Stimulated activated CD8-positive, alpha-beta memory T cell treated with anti-CD3 and anti-CD28 coated beads, Interleukin-15, amount 100 ng/mL, for 24 hours (primary cell): ENCODE results near the gene FAM107B.

Experiments used
- DNase-seq: peaks from one replicate; pipeline ENCODE4 v3.0.0-alpha.2; 2020; ENCODE audit warnings: low read depth

The FAM107B gene

GRCh38 chr10:14556285-14556956, 218.3 kb downstream of the FAM107B start:
- no peak for DNase-seq

- no peak for DNase-seq
Measured at GRCh38 chr10:14555807-14556206, 218.9 kb downstream of the FAM107B start.

- no peak for DNase-seq
Measured at GRCh38 chr10:14554491-14555205, 220.0 kb downstream of the FAM107B start.

GRCh38 chr10:14554091-14554490, 220.6 kb downstream of the FAM107B start:
- no peak for DNase-seq

GRCh38 chr10:14553448-14553847, 221.2 kb downstream of the FAM107B start:
- no peak for DNase-seq

GRCh38 chr10:14552015-14552414, 222.7 kb downstream of the FAM107B start:
- no peak for DNase-seq

- no peak for DNase-seq
Measured at GRCh38 chr10:14550471-14550981, 224.2 kb downstream of the FAM107B start.

- DNase-seq: no peak
Measured at GRCh38 chr10:14549496-14549895, 225.2 kb downstream of the FAM107B start.

- DNase-seq: no peak
Measured at GRCh38 chr10:14548970-14549369, 225.7 kb downstream of the FAM107B start.

- no peak for DNase-seq
Measured at GRCh38 chr10:14548474-14548873, 226.2 kb downstream of the FAM107B start.

GRCh38 chr10:14547816-14548215, 226.9 kb downstream of the FAM107B start:
- no peak for DNase-seq

- no peak for DNase-seq
Measured at GRCh38 chr10:14545827-14546226, 228.9 kb downstream of the FAM107B start.

GRCh38 chr10:14543904-14544210, 230.8 kb downstream of the FAM107B start:
- DNase-seq: no peak

GRCh38 chr10:14543046-14543903, 231.4 kb downstream of the FAM107B start:
- DNase-seq: no peak

- no peak for DNase-seq
Measured at GRCh38 chr10:14541379-14541778, 233.3 kb downstream of the FAM107B start.

- DNase-seq: no peak
Measured at GRCh38 chr10:14540611-14541010, 234.1 kb downstream of the FAM107B start.

GRCh38 chr10:14540062-14540461, 234.6 kb downstream of the FAM107B start:
- DNase-seq: no peak

- DNase-seq: no peak
Measured at GRCh38 chr10:14539176-14539575, 235.5 kb downstream of the FAM107B start.

GRCh38 chr10:14536241-14537213, 238.2 kb downstream of the FAM107B start:
- no peak for DNase-seq

- DNase-seq: no peak
Measured at GRCh38 chr10:14535457-14536130, 239.1 kb downstream of the FAM107B start.

- no peak for DNase-seq
Measured at GRCh38 chr10:14534152-14534551, 240.5 kb downstream of the FAM107B start.
